T-helper 22 cell (primary cell): ENCODE data around the gene PTPRN2.

Source experiments
- DNase-seq: peaks from one replicate; pipeline ENCODE4 v3.0.0-alpha.2; 2020; ENCODE audit warnings: low read depth

PTPRN2 gene

GRCh38 chr7:157551325-157552070 lies 1036.1 kb downstream of the PTPRN2 start:
- DNase-seq, result no peak

- no peak for DNase-seq
These were observed 1037.0 kb downstream of the PTPRN2 start for GRCh38 chr7:157550300-157551275.

- no peak for DNase-seq
These were observed 1037.9 kb downstream of the PTPRN2 start for GRCh38 chr7:157549612-157550299.

- no peak for DNase-seq
These were observed 1038.8 kb downstream of the PTPRN2 start for GRCh38 chr7:157548691-157549303.

- DNase-seq, result no peak
These were observed 1040.0 kb downstream of the PTPRN2 start for GRCh38 chr7:157547611-157548010.

DNA sequence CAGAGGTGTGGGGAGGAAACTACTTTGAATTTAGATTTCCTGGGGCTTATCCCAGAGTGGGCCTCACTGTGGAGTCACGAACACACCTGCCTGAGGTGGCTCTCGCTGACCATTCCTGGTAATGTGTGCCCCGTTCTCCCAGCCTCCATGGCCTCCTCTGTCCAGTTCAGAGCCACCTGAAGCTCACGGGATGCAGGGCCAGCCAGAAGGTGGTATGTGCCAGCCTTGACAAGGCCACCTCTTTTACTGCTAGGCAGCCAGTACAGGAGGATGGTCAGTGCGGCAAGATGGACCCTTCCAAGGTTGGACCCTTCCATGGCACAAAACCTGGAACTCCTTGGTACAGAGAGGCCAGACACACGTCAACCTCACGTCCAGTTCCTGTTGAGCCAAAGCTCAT lies 1040.5 kb downstream of the PTPRN2 start:
- DNase-seq, result no peak

DNA sequence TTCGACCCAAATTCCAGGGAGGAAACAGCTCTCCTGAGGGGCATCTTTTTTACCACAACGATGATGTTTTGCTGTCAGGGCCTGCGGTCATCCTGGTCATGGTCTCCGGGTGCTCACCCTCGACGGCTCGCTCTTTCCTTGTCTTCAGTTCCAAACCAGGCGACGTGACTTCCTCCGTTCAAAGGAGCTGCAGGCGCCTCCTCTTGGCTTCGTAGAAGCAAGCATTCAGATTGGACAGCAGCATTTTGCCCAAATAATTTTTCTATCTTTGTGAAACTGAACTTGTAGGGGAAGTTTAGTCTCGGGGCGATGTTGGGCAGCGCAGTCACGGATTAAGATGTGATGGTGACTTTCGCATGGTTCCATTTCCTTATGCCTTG lies 1042.0 kb downstream of the PTPRN2 start:
- no peak for DNase-seq

- DNase-seq, result no peak
These were observed 1042.5 kb downstream of the PTPRN2 start for GRCh38 chr7:157544980-157545680.

GRCh38 chr7:157544226-157544625 lies 1043.4 kb downstream of the PTPRN2 start:
- DNase-seq, result no peak

DNA sequence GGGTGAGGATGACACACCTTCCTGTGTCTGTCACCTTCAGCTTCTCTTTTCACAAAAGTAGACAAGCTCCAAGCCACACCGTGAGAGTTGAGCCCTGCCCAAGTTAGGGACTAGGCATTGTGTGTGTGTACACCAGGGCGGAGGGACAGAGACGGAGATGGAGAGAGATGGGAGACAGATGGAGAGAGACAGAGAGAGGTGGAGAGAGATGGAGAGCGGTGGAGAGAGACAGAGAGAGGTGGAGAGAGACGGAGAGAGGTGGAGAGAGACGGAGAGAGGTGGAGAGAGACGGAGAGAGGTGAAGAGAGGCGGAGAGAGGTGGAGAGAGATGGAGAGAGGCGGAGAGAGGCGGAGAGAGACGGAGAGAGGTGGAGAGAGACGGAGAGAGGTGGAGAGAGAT lies 1043.8 kb downstream of the PTPRN2 start:
- DNase-seq, result no peak

DNA sequence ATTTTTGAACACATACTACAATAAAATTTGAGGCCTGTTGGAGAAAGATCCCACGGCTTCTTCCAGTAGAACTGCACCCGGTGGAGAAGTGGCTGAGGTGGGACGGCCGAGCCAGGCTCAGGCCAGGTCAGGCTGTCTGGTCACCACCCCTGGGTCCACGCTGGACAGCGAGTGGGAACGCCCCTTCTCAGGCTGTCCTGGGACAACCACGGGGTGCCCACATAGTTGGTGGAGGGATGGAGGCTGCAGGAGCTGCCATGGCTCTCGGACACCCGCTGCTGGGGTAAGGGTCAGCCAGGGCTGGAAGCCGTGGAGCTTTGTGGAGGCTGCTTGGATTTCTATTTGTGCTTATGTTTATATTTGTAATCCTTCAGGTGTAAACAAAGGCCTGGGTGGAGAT lies 1044.3 kb downstream of the PTPRN2 start:
- DNase-seq, result no peak

DNA sequence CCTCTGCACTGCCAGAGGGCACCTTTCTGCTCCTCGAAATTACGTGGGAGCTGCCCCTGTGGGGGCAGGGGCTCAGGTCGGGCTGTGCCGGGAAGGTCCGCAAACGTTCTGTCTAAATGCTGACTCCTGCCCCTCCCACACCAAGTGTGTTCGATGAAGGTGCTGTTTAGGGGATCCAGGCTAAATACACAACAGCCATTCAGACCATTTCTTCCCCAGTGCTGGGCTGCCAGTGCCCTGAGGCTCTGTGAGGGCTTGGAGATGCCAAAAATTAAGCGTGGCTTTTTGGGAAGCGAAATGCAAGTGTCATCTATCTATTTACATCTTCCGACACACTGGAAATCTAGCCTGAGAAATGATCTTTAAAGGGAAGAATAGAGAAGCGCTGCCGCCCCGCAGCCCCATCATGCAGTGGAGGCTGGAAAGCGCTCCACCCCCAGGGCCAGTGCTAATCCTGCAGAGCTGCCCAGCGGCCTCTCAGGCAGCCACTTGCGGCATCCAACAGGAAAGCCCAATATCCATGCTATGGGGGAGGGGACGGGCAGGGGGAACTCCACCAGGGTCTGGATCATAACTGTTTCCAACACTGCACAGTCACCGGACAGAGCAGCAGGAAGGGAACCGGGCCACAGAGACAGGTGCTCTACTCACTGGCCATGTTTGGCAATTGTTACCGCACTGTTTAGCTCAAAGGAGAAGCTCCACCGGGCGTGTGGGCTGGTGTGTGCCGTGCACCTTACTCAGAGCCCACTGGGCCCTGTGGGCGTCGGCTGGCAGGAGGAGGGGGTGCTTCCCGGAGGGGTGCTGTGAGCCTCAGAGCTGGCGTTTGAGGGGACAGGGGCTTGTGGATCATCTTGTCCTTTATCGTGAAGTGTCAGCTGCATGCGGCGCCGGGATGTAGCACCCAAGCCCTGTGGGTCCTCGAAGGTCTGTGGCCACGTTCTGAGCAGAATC lies 1045.3 kb downstream of the PTPRN2 start:
- DNase-seq, result no peak

GRCh38 chr7:157541295-157542067 lies 1046.1 kb downstream of the PTPRN2 start:
- DNase-seq, result no peak

- DNase-seq, result no peak
These were observed 1046.9 kb downstream of the PTPRN2 start for GRCh38 chr7:157540606-157541294.

DNA sequence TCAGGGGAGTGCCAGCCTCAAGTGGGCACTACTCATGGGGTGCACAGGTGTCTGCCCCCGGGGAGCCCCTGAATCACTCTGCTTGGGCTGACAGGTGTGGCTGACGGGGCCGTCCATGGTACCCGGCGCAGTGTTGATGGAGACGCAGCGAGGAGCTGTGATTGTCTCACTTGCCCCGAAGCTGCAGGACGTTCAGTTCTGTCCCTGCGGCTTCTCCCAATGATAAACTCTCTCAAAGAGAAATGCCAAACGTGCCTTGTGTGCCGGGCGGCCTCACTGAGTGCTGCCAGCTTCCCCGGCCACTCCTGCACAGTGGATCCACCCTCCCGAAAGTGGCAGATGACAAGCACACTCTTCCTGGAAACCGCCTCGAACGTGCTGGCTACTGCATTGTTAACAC lies 1047.6 kb downstream of the PTPRN2 start:
- no peak for DNase-seq

DNA sequence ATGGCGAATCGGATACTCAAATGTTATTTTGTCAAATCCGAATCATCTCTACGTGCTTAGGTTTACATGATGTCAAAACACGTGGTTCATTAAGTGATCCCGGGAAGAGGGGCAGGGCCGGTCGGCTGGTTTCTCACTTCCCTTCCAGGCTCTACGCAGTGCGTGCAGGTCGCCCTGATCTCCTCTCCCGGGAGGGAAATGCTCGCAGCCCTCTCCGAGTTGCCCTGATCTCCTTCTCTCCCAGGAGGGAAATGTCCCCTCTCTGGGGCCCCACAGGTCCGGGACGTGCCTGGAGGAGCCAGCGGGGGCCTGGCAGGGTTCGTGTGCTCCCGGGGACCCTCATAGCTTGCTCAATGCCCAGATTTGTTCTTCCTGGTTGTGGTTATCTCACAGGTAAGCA lies 1048.1 kb downstream of the PTPRN2 start:
- no peak for DNase-seq

GRCh38 chr7:157538735-157539134 lies 1048.9 kb downstream of the PTPRN2 start:
- DNase-seq, result no peak

DNA sequence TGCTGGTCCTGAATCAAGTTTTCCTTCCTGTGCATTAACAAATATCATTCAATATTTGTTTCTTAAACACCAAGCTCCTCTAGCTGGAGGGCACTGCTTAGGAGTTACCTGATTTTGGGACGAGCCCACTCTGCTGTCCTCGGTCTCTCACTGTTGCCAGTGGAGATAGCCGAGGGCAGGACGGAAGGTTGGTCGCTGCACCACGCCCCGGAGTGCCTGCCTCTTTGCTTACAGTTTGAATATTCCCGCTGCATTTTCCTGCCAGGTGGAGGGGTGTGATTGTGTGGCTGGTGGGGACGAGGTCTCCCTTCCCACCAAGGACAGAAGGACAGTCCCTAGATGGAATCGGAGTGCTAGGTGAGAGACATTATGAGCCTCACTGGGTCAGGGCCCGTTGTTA lies 1049.3 kb downstream of the PTPRN2 start:
- no peak for DNase-seq

DNA sequence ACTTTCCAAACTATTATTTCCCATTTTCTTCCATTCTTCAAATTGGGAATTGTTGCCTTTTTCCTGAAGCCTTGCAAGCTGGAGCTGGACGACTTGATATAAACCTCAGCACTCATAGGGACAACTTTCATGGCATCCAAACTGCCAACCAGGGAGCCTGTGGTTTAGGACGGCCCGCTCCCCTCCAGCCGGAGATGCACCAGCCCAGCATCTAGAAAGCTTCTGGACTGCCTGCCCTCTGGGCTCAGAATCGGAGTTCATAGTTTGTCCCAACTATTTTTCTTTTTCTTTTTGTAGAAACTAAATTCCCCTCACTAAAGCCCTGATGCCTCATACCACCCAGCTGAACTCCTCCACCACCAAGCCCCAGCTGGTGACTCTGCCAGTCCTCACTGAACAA lies 1050.6 kb downstream of the PTPRN2 start:
- DNase-seq, result no peak
